HG03575 (cell line): Measurements from ENCODE around the gene IRF5.
"Not testable (repeated sequence)": the region's sequence is repeated elsewhere in the genome, so short reads cannot be mapped to it uniquely, and the experiment has no call there.

Experiments used
- ATAC-seq: cut with Tn5 transposase; IDR thresholded peaks from one replicate; pipeline ENCODE4 v1.9.1; 2021; ENCODE audit not compliant: unreplicated experiment, insufficient number of reproducible peaks, low FRiP score; ENCODE audit errors: extremely low read depth

IRF5 gene

DNA sequence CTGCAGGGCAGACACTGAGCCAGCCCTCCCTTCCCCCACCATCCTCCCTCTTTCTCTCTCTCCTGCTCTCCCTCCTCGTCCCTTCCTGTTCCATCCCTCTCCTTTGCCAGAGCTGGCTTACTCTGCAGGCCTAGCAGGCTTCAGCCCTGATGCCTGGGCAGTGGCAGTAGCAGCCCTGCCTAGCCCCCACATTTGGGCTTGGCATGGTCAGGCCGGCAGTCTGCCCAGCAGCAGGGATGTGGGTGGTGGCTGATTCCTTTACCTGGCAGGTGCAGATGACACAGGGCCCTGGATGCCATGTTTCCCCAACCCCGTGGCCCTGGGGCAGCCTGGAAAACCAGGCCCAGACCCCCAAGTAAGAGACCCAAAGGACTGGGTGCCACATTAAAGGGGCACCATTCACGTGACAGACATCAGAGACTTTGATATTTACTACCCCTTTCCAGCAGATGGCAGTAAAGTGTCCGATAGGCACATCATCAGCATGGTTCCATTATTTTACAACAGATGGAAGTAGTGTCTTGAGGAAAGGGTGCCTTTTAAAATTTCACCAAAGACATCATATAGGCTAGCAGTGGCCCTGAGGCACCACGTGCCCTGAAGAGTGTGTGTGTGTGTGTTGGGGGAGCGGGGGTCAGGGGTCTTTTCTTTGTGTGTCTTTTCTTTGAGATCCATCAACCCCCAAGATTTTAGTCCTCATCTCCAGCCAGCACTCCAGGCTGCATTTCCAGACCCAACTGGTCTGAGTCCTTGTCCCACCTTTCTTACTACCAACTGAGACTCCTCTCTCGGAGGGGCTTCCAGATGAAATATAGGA is 33.1 kb upstream of the IRF5 start:
- no peak for ATAC-seq

DNA sequence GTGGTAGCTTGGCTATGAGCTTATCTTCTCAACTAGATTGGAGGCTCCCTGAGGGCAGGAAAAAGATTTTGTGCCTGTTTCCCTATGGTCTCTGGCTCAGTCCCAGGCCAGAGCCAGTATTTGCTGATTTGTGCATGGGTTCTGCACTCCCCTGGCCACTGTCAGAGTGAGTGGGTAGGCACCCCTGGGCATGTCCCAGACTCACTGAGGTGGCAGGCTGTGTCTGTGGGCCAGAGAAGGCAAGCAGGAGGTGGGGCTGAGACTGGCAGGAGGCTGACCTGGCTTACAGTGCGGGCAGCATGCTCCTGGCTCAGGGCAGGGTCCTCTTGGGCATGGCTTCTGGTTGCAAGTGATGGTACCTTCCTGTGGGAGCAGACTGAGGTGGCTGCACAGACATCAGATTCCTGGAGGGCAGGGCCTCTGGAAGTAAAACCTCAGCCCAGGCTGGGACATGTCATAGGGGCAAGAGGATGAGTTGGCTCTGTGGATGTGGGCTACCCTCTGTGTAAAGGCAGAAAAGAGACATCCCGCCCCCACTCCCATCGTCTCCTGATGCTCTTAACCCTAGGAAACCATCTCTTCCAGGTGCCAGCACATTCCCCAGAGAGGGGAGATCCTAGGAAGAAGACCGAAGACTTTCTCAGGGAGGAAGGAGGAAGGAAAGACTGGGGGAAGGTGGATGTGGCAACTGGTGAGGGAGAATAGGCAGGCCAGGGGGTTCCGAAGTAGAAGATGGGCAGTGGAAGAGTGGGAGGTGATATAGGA is 31.5 kb upstream of the IRF5 start:
- ATAC-seq = no peak

DNA sequence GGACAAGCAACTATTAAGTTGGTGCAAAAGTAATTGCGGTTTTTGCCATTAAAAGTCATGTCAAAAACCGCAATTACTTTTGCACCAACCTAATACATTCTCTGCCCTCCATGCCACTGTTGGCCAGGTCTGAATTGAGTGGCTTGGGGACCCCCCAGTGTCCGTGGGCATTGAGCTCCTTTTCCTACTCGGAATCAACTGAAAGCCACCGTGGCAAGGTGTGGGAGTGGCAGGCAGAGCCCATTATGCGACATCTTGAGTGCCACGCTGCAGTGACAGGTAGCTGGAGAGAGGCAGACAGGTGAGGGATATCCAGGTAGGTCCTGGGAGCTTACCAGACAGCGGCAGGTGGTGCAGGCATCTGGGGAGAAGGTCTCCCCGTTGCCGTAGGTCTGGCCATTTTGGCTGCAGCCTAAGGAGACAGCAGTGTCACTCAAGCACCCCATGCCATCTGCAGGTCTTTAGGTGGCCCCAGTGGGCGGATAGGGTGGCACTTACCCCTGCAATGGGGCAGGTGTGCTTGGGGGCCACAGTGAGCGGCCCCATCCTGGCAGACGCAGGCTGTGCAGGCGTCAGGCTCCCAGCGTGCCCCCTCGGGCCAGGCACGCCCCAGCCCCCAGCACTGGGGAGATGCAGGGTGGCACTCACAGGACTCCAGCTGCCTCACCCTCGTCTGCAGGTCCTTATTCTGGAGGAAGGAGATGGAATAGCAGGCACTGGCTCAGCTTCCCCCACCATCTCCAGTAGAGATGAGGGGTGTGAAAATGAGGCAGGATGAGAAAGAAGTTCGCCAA is 30.8 kb upstream of the IRF5 start:
- ATAC-seq = no peak

GRCh38 chr7:128908750-128909624 is 28.7 kb upstream of the IRF5 start:
- no peak for ATAC-seq

- no peak for ATAC-seq
Measured at GRCh38 chr7:128909625-128910568, 27.8 kb upstream of the IRF5 start.

DNA sequence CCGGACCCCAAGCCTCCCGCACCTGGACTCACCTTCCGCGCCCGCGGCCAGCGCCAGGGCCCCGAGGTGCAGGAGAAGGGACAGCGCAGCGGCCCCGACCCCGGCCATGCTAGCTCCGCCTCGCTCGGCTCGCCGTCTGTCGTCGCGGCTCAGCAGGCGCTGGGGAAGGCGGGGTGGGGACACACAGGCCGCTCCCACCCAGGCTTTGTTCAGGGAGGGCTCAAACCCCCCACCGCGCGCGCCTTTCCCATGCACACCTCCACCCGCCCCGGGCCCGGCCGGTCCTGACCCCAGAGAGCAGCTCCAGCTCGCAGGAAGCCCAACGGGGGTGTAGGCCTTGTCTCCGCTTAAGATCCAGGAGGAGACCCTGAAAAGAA is 27.2 kb upstream of the IRF5 start, which contains the start of gene KCP:
Gene KCP (minus strand): TSS at position 141 of the 377 bp plus-strand sequence. CDS start 33 bp downstream, at position 108.
- no peak for ATAC-seq

- no peak for ATAC-seq
Measured at GRCh38 chr7:128911423-128912031, 26.2 kb upstream of the IRF5 start.

GRCh38 chr7:128912281-128912680 is 25.4 kb upstream of the IRF5 start:
- ATAC-seq = no peak

- not testable (repeated sequence) for ATAC-seq
Measured at GRCh38 chr7:128912709-128913495, 24.8 kb upstream of the IRF5 start.

GRCh38 chr7:128913870-128914565 is 23.7 kb upstream of the IRF5 start:
- ATAC-seq = no peak

DNA sequence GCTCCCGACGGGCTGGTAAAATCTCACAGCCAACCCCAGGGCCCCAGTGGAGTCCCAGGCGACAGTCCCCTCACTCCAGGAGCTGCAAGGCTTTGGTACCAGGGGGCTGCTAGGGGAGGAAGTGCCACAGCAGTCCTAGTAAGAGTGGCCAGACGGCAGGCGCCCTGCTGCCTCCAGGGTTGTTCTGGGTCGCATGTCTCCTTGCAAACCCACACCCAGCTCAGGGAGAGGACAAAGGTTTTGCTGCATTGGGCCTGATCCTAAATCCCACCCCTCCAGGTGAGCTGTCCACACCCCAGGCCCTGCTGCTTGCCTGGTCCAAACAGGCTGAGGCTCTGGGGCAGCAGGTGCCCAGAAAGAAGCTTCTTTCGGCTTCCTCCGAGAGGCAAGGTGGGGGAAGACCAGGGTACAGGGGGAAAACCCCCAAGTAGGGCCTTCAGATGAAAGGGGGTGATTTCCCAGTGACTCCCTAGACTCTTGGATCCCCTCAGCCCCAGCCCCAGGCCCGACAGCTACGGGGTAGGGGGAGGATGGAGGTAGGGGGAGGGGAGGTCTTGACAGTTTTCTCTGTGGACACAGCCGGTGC is 23.1 kb upstream of the IRF5 start:
- no peak for ATAC-seq

DNA sequence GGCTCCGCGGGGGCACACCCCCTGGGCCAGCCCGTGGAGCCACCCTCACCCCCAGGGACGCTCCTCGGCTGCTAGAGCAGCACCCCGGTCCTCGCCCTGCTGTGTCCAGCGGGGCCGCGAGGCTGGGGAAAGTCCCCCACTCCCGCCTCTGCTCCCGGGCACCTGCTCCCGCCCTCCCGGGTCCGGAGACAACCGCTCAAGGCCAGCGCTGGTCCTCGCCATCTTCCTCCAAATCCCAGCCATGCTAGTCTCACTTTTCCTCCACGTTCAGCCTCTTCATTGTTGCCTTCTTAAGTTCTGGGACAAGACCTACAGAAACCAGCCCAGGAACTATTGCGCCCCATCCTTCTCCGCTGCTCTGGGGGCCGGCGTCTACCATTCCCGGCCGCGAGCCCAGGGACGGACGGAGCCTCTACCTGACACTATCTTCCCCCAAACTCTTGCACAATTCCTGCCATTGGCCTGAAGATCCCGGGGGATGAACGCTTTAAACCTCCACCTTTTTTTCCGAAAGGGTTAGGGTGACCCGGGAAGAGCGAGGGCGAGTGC is 22.4 kb upstream of the IRF5 start:
- ATAC-seq = no peak

DNA sequence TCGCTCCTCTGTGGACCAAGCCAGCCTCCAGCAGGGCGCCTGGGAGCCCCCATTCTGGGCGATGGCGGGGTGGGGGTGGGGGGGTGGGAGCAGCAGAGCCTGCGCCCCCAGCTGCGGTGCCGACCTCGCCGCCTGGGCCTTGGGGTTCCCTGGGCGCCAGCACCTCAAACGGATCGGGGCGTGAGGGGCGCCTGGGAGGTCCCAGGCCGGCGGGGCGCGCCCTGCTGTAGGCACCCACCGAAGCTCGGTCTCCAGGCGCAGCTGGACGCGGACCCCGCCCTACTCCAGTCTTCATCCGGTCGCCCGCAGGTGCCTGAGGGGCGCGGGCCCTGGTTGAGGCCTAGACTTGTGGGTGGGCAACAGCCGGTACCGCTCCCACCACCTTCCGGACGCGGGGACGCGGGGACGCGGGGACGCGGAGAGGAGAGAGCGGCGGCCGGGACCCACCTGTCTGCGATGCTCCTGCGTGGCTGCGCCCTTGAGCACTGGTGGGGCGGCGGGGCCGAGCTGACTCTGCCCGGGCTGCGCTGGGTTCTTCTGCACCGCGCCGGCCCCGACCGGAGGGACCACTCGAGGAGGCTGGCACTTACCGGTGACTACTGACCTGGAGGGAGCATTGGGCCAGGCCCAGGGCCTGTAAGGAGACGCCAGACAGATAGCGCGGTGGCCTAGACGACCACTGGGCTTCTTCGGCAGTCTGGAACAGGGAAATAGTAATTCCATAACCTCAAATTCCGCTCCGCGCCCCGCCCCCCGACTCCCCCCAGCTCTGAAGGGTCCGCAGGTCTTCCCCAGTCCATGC is 21.7 kb upstream of the IRF5 start:
- no peak for ATAC-seq

DNA sequence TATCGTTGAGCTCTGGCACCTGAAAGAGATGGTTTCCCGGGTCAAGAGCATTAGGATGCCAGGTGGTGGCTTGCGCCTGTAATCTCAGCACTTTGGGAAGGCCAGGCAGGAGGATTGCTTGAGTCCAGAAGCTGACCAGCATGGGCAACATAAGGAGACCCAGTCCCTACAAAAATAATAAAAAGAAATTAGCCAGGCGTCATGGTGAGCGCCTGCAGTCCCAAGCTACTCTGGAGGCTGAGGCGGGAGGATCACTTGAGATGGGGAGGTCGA is 21.1 kb upstream of the IRF5 start:
- no peak for ATAC-seq

DNA sequence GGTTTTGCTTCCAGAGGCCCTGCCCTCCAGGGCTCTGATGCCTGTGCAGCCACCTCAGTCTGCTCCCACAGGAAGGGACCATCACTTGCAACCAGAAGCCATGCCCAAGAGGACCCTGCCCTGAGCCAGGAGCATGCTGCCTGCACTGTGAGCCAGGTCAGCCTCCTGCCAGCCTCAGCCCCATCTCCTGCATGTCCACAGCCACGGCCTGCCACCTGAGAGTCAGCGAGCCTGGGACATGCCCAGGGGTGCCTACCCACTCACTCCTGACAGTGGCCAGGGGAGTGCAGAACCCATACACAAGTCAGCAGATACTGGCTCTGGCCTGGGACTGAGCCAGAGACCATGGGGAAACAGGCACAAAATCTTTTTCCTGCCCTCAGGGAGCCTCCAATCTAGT is 20.6 kb upstream of the IRF5 start:
- no peak for ATAC-seq
